OCI-LY1 (cell line): ENCODE measurements around the gene NR2C2.

ENCODE experiments used
- EZH2 ChIP-seq: fragments of 200-600 bp; sonication (generic), shearing (Covaris generic); IDR thresholded peaks from 2 replicates; pipeline ENCODE4 v1.8.0; 2017; ENCODE audit warnings: borderline replicate concordance, mixed run types, mild to moderate bottlenecking, antibody characterized with exemption, low read length, moderate library complexity, mixed read lengths
- TF ChIP-seq, protein P1 (sequence below): fragments of 200-600 bp; sonication (generic), shearing (Covaris generic); IDR thresholded peaks from 2 replicates; pipeline ENCODE4 v1.5.1; 2017; ENCODE audit warnings: mild to moderate bottlenecking, antibody characterized with exemption, low read length, moderate library complexity, mixed read lengths

GRCh38 chr3:15007681-15008141, 60.3 kb downstream of the NR2C2 start:
- no peak for TF ChIP-seq EZH2
- TF ChIP-seq, protein P1, sequence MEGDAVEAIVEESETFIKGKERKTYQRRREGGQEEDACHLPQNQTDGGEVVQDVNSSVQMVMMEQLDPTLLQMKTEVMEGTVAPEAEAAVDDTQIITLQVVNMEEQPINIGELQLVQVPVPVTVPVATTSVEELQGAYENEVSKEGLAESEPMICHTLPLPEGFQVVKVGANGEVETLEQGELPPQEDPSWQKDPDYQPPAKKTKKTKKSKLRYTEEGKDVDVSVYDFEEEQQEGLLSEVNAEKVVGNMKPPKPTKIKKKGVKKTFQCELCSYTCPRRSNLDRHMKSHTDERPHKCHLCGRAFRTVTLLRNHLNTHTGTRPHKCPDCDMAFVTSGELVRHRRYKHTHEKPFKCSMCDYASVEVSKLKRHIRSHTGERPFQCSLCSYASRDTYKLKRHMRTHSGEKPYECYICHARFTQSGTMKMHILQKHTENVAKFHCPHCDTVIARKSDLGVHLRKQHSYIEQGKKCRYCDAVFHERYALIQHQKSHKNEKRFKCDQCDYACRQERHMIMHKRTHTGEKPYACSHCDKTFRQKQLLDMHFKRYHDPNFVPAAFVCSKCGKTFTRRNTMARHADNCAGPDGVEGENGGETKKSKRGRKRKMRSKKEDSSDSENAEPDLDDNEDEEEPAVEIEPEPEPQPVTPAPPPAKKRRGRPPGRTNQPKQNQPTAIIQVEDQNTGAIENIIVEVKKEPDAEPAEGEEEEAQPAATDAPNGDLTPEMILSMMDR = no peak
